Astrocyte (in vitro differentiated cells and primary cell): ENCODE results near the gene PKDREJ. TPM values are rescaled to one million over a fixed set of nuclear protein-coding genes. Genes with fewer than 3 reads are reported as not detected.

Experiments
- DNase-seq: peaks from one replicate; pipeline ENCODE4 v3.0.0-alpha.2; 2010; ENCODE audit warnings: low read depth
- FAIRE-seq: peaks from 2 replicates; lab custom pipeline; 2011; peaks lifted over from hg19 to GRCh38; lab: Jason Lieb, UNC
- H2AFZ ChIP-seq: 2 replicates; pipeline ENCODE4 v1.6.0; 2012; ENCODE audit warnings: low read depth, low read length, inconsistent platforms
- H3K27ac ChIP-seq: 2 replicates; pipeline ENCODE4 v1.5.1; 2011; ENCODE audit warnings: low read depth, low read length, inconsistent platforms
- H3K27me3 ChIP-seq: 2 replicates; pipeline ENCODE4 v1.6.0; 2011; ENCODE audit warnings: low read length, inconsistent platforms; ENCODE audit not compliant: insufficient read depth
- H3K36me3 ChIP-seq: 2 replicates; pipeline ENCODE4 v1.5.1; 2011; ENCODE audit warnings: low read length, inconsistent platforms; ENCODE audit not compliant: insufficient read depth
- H3K4me1 ChIP-seq: 2 replicates; pipeline ENCODE4 v1.5.1; 2011; ENCODE audit warnings: low read length, inconsistent platforms; ENCODE audit not compliant: insufficient read depth
- H3K4me2 ChIP-seq: 2 replicates; pipeline ENCODE4 v1.6.0; 2012; ENCODE audit warnings: low read length, inconsistent platforms
- H3K4me3 ChIP-seq: 2 replicates; pipeline ENCODE4 v1.5.1; 2011; ENCODE audit warnings: low read depth, mild to moderate bottlenecking, low read length, inconsistent platforms; ENCODE audit not compliant: insufficient read depth
- H3K79me2 ChIP-seq: 2 replicates; pipeline ENCODE4 v1.6.0; 2012; ENCODE audit warnings: mild to moderate bottlenecking, low read length, inconsistent platforms; ENCODE audit not compliant: insufficient read depth
- H3K9ac ChIP-seq: 2 replicates; pipeline ENCODE4 v1.6.0; 2012; ENCODE audit warnings: mild to moderate bottlenecking, low read length, inconsistent platforms
- H3K9me3 ChIP-seq: 2 replicates; pipeline ENCODE4 v1.5.1; 2012; ENCODE audit warnings: low read depth, mild to moderate bottlenecking, low read length, inconsistent platforms; ENCODE audit not compliant: insufficient read depth
- H4K20me1 ChIP-seq: 2 replicates; pipeline ENCODE4 v1.6.0; 2012; ENCODE audit warnings: low read length, inconsistent platforms; ENCODE audit not compliant: insufficient read depth
- H3K27ac Mint-ChIP-seq: one replicate; pipeline ENCODE4 v1.8.0; 2021; ENCODE audit warnings: mild to moderate bottlenecking, mixed read lengths; ENCODE audit not compliant: unreplicated experiment
- H3K27me3 Mint-ChIP-seq: one replicate; pipeline ENCODE4 v1.8.0; 2021; ENCODE audit warnings: low read depth, mixed read lengths; ENCODE audit not compliant: unreplicated experiment
- H3K36me3 Mint-ChIP-seq: one replicate; pipeline ENCODE4 v1.8.0; 2021; ENCODE audit warnings: low read depth, mixed read lengths; ENCODE audit not compliant: unreplicated experiment
- H3K4me1 Mint-ChIP-seq: one replicate; pipeline ENCODE4 v1.8.0; 2021; ENCODE audit warnings: low read depth, mixed read lengths; ENCODE audit not compliant: unreplicated experiment
- H3K4me3 Mint-ChIP-seq: one replicate; pipeline ENCODE4 v1.8.0; 2021; ENCODE audit warnings: mild to moderate bottlenecking, moderate library complexity, mixed read lengths; ENCODE audit not compliant: unreplicated experiment
- H3K9me3 Mint-ChIP-seq: one replicate; pipeline ENCODE4 v1.8.0; 2021; ENCODE audit warnings: mild to moderate bottlenecking, mixed read lengths; ENCODE audit not compliant: unreplicated experiment
- CTCF ChIP-seq: IDR thresholded peaks from 2 replicates; pipeline ENCODE4 v1.5.1; 2011; ENCODE audit warnings: low read depth, mild to moderate bottlenecking, inconsistent platforms, low read length, moderate library complexity; ENCODE audit not compliant: insufficient read depth
- EZH2 ChIP-seq: IDR thresholded peaks from 2 replicates; pipeline ENCODE4 v1.6.1; 2012; ENCODE audit warnings: mild to moderate bottlenecking, low read length, inconsistent platforms; ENCODE audit not compliant: insufficient read depth
- total RNA-seq: library from RNA; stranded (reverse); gene quantifications from 2 replicates; pipeline ENCODE4 v1.2.1, GENCODE V29; 2021

The PKDREJ gene
- total RNA-seq, 1 donor from 2014 or later, result not detected

GRCh38 chr22:46239261-46240048, 23.7 kb downstream of the PKDREJ start:
- H3K27ac ChIP-seq, result no peak overlapping the region

GRCh38 chr22:46238541-46238940, 24.6 kb downstream of the PKDREJ start:
- Histone ChIP-seq H4K20me1 (no peaks in the 10 kb centered on the region), H3K27ac (no peak overlapping the region)
- H3K27me3 Mint-ChIP-seq, result peaks cover 6% of the 10 kb centered on the region

More at GRCh38 chr22:46239261-46240048, 23.7 kb downstream of the PKDREJ start:
- H3K4me3 ChIP-seq, result no peak overlapping the region
- DNase-seq, result no peak
- no peaks in the 10 kb centered on the region for H3K9me3 ChIP-seq
- H3K36me3 ChIP-seq, result peaks cover 7% of the 10 kb centered on the region
- no peaks in the 10 kb centered on the region for H3K4me1 ChIP-seq
- no peak overlapping the region for H3K9ac ChIP-seq
- Mint-ChIP-seq H3K4me1 (no peaks in the 10 kb centered on the region), H3K27me3 (peaks cover 6% of the 10 kb centered on the region), H3K27ac (peak overlapping the region; percentile 14), H3K4me3 (no peak overlapping the region), H3K36me3 (peaks cover 13% of the 10 kb centered on the region), H3K9me3 (no peaks in the 10 kb centered on the region)
- no peak overlapping the region for H2AFZ ChIP-seq
- H4K20me1 ChIP-seq, result no peaks in the 10 kb centered on the region
- no peaks in the 10 kb centered on the region for H3K27me3 ChIP-seq
- no peak for FAIRE-seq
- no peak overlapping the region for H3K4me2 ChIP-seq
- no peaks in the 10 kb centered on the region for H3K79me2 ChIP-seq
- TF ChIP-seq EZH2, result no peak
- TF ChIP-seq CTCF, result no peak

More at GRCh38 chr22:46238541-46238940, 24.6 kb downstream of the PKDREJ start:
- DNase-seq (no peak), FAIRE-seq (no peak)
- H3K4me1 ChIP-seq, result peaks cover under 1% of the 10 kb centered on the region
- no peaks in the 10 kb centered on the region for H3K79me2 ChIP-seq
- no peaks in the 10 kb centered on the region for H3K27me3 ChIP-seq
- H2AFZ ChIP-seq, result no peak overlapping the region
- no peaks in the 10 kb centered on the region for H3K9me3 ChIP-seq
- Mint-ChIP-seq H3K27ac (no peak overlapping the region), H3K9me3 (no peaks in the 10 kb centered on the region), H3K4me1 (no peaks in the 10 kb centered on the region), H3K4me3 (no peak overlapping the region), H3K36me3 (peaks cover 13% of the 10 kb centered on the region)
- TF ChIP-seq EZH2, result no peak
- no peak for TF ChIP-seq CTCF
- H3K9ac ChIP-seq, result no peak overlapping the region
- H3K36me3 ChIP-seq, result peaks cover 4% of the 10 kb centered on the region
- no peak overlapping the region for H3K4me2 ChIP-seq
- no peak overlapping the region for H3K4me3 ChIP-seq
